ENCODE results near the gene ERBB3.

- TF ChIP-seq CTCF (IDR thresholded peaks at IDR 0.05) (no peak), POLR2A (IDR thresholded peaks at IDR 0.05) (no peak)
Observed at GRCh38 chr12:56137853-56138571, 58.0 kb downstream of the ERBB3 start.

Measured in Peyer's patch (tissue), 4 donors.